ENCODE measurements around the gene AOAH.

DNA sequence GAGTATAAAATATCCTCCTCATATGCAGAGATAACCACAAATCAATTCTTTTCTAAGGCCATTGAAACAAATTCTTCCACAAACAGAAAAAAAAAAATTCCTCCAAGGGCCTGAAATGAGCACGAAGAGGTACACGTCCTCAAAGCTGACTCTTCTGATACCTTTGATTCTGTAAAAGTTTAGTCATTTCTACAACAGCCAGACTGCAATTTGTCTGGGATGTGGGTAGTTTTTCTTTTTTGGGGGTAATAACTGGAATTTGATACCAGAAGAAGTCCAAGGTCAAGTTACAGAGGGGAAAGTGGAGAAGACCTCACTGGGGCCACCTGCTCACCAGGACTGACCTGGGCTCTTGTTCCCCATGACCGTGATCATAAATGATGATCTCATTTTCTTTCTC lies 121.8 kb downstream of the AOAH start:
- TF ChIP-seq POLR2A (IDR thresholded peaks at IDR 0.05) (no peak), POLR2AphosphoS5 (IDR thresholded peaks at IDR 0.05; ENCODE audit: insufficient read depth in 1 of 2, low read depth in 1 of 2) (no peak)
- TF ChIP-seq, protein P1, sequence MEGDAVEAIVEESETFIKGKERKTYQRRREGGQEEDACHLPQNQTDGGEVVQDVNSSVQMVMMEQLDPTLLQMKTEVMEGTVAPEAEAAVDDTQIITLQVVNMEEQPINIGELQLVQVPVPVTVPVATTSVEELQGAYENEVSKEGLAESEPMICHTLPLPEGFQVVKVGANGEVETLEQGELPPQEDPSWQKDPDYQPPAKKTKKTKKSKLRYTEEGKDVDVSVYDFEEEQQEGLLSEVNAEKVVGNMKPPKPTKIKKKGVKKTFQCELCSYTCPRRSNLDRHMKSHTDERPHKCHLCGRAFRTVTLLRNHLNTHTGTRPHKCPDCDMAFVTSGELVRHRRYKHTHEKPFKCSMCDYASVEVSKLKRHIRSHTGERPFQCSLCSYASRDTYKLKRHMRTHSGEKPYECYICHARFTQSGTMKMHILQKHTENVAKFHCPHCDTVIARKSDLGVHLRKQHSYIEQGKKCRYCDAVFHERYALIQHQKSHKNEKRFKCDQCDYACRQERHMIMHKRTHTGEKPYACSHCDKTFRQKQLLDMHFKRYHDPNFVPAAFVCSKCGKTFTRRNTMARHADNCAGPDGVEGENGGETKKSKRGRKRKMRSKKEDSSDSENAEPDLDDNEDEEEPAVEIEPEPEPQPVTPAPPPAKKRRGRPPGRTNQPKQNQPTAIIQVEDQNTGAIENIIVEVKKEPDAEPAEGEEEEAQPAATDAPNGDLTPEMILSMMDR (IDR thresholded peaks at IDR 0.05): no peak
